ENCODE results near the gene SLMAP.

- TF ChIP-seq CTCF (IDR thresholded peaks at IDR 0.05) (no peak), POLR2A (IDR thresholded peaks at IDR 0.05) (no peak)
Observed at GRCh38 chr3:57934373-57934772, 178.3 kb downstream of the SLMAP start.

Measured in uterus (tissue), 2 donors.